HTR-8/SVneo (cell line): Measurements from ENCODE around the gene HIVEP2.

ENCODE experiments used
- DNase-seq: peaks from one replicate; pipeline ENCODE4 v3.0.0; 2011; ENCODE audit warnings: low spot score, mixed read lengths; ENCODE audit not compliant: insufficient read length
- FAIRE-seq: peaks from 2 replicates; lab custom pipeline; 2011; peaks lifted over from hg19 to GRCh38; lab: Jason Lieb, UNC

HIVEP2 gene

GRCh38 chr6:142725024-142725770, 219.8 kb downstream of the HIVEP2 start:
- DNase-seq: no peak
- FAIRE-seq: no peak

- FAIRE-seq (no peak), DNase-seq (no peak)
Observed at GRCh38 chr6:142722841-142723240, 222.1 kb downstream of the HIVEP2 start.

GRCh38 chr6:142722012-142722411, 223.0 kb downstream of the HIVEP2 start:
- DNase-seq (no peak), FAIRE-seq (no peak)

- DNase-seq (no peak), FAIRE-seq (no peak)
Observed at GRCh38 chr6:142721215-142721920, 223.6 kb downstream of the HIVEP2 start.

- FAIRE-seq (no peak), DNase-seq (no peak)
Observed at GRCh38 chr6:142718667-142719191, 226.2 kb downstream of the HIVEP2 start.

GRCh38 chr6:142716097-142716496, 228.9 kb downstream of the HIVEP2 start:
- DNase-seq (no peak), FAIRE-seq (no peak)

- FAIRE-seq: no peak
Observed at GRCh38 chr6:142714951-142715785, 229.8 kb downstream of the HIVEP2 start.

GRCh38 chr6:142713959-142714358, 231.0 kb downstream of the HIVEP2 start:
- FAIRE-seq: no peak
- no peak for DNase-seq

More at GRCh38 chr6:142714951-142715785, 229.8 kb downstream of the HIVEP2 start:
- DNase-seq: no peak

GRCh38 chr6:142712231-142712630, 232.7 kb downstream of the HIVEP2 start:
- DNase-seq: no peak
- FAIRE-seq: no peak

- FAIRE-seq: no peak
- no peak for DNase-seq
Observed at GRCh38 chr6:142708651-142709050, 236.3 kb downstream of the HIVEP2 start.

- DNase-seq: no peak
Observed at GRCh38 chr6:142707255-142707654, 237.7 kb downstream of the HIVEP2 start.

GRCh38 chr6:142706210-142706609, 238.8 kb downstream of the HIVEP2 start:
- FAIRE-seq: no peak
- no peak for DNase-seq

More at GRCh38 chr6:142707255-142707654, 237.7 kb downstream of the HIVEP2 start:
- FAIRE-seq: no peak

GRCh38 chr6:142705054-142705453, 239.9 kb downstream of the HIVEP2 start:
- no peak for DNase-seq
- FAIRE-seq: no peak

- DNase-seq: no peak
- no peak for FAIRE-seq
Observed at GRCh38 chr6:142702501-142703460, 242.2 kb downstream of the HIVEP2 start.
